A375 (cell line): Measurements from ENCODE around the gene ZCCHC2. TPM values are rescaled to one million over a fixed set of nuclear protein-coding genes. Genes with fewer than 3 reads are reported as not detected.

Source experiments
- total RNA-seq: library from RNA; depleted of rRNA; stranded (reverse); fragments of >200 nt; shearing (Covaris generic); gene quantifications from 2 replicates; pipeline ENCODE4 v1.2.3, GENCODE V29; 2014; rRNA removed

ZCCHC2 gene
- total RNA-seq: 6.2 and 8.0 TPM in 2 replicates

DNA sequence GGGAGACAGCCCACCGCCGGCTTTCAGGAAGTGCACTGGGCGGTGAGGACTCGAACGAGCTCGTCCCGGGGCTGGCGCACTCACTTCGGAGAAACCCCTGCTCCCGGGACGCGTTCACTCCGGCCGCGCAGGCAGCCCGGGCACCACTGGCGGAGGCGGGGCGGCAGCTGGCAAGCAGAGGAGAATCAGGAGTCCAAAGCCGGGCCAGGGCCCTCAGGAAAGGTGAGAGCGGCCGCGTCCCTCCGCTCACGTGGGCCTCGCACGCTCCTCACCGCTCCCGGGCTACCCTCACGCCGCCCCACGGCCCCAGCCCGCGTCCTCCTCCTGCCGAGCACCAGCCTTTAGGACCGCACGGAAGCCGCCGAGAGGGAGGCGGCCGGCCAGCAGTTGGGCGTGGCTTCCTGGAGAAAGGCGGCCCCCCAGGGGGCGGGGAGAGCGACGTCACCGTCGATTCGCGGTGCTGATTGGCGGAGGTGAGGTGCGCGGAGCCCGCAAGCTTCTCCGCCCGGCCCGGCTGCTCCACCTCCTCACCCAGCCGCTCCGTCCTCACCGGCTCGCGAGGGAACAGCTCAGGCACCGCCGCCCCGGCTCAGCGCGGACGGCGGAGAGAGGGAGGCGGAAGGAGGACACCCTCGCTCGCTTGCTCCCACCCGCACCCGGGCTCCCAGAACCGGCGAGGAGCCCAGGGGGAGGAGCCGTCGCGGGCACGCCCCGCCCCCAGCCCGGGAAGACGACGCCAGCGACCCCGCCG, at the start of gene ZCCHC2:
Gene ZCCHC2 (plus strand): TSS at position 522 of the 751 bp plus-strand sequence. CDS start 400 bp downstream, outside the sequence.

Other genes with a start within 250 kb of the ZCCHC2 start
- gene TNFRSF11A, start 197.7 kb upstream of the ZCCHC2 start, total RNA-seq: 0.80 and 2.5 TPM in 2 replicates
- 8.8 and 9.0 TPM in 2 replicates for gene PHLPP1, start 192.5 kb downstream of the ZCCHC2 start, total RNA-seq